MM.1S (cell line): ENCODE measurements around the gene MAST3.

Source experiments
- DNase-seq: peaks from one replicate; pipeline ENCODE4 v3.0.0-alpha.2; 2015
- H2AFZ ChIP-seq: fragments of 300-600 bp; sonication (generic); 2 replicates; pipeline ENCODE4 v1.6.0; 2016; ENCODE audit warnings: antibody characterized with exemption, low read length
- H3F3A ChIP-seq: fragments of 300-600 bp; sonication (generic); 2 replicates; pipeline ENCODE4 v1.6.1; 2016; ENCODE audit warnings: mild to moderate bottlenecking, antibody characterized with exemption, low read length, moderate library complexity, mixed read lengths; ENCODE audit not compliant: insufficient read depth
- H3K27ac ChIP-seq: fragments of 300-600 bp; sonication (generic); 2 replicates; pipeline ENCODE4 v1.5.1; 2016; ENCODE audit warnings: mild to moderate bottlenecking, low read length
- H3K27me3 ChIP-seq: fragments of 300-600 bp; sonication (generic); replicated peaks from 2 replicates; pipeline ENCODE4 v1.6.0; 2016; ENCODE audit warnings: low read length; ENCODE audit not compliant: insufficient read depth
- H3K36me3 ChIP-seq: fragments of 300-600 bp; sonication (generic); replicated peaks from 2 replicates; pipeline ENCODE4 v1.6.1; 2016; ENCODE audit warnings: mild to moderate bottlenecking, low read length, mixed read lengths; ENCODE audit not compliant: insufficient read depth
- H3K4me1 ChIP-seq: fragments of 300-600 bp; sonication (generic); 2 replicates; pipeline ENCODE4 v1.6.1; 2016; ENCODE audit warnings: low read length, mixed read lengths
- H3K4me2 ChIP-seq: fragments of 300-600 bp; sonication (generic); 2 replicates; pipeline ENCODE4 v1.6.0; 2016; ENCODE audit warnings: low read depth, low read length
- H3K4me3 ChIP-seq: fragments of 300-600 bp; sonication (generic); 2 replicates; pipeline ENCODE4 v1.5.1; 2016; ENCODE audit warnings: low read length, mixed read lengths
- H3K79me2 ChIP-seq: fragments of 300-600 bp; sonication (generic); 2 replicates; pipeline ENCODE4 v1.6.1; 2016; ENCODE audit warnings: mixed run types, low read length, mixed read lengths
- H3K9ac ChIP-seq: fragments of 300-600 bp; sonication (generic); 2 replicates; pipeline ENCODE4 v1.6.1; 2016; ENCODE audit warnings: low read length, mixed read lengths
- H3K9me2 ChIP-seq: fragments of 300-600 bp; sonication (generic); replicated peaks from 2 replicates; pipeline ENCODE4 v1.6.1; 2016; ENCODE audit warnings: mild to moderate bottlenecking, low read length, mixed read lengths; ENCODE audit not compliant: insufficient read depth
- H3K9me3 ChIP-seq: fragments of 300-600 bp; sonication (generic); replicated peaks from 2 replicates; pipeline ENCODE4 v1.6.1; 2016; ENCODE audit warnings: mild to moderate bottlenecking, low read length, mixed read lengths; ENCODE audit not compliant: insufficient read depth
- H4K20me1 ChIP-seq: fragments of 300-600 bp; sonication (generic); 2 replicates; pipeline ENCODE4 v1.6.1; 2016; ENCODE audit warnings: mild to moderate bottlenecking, low read length, moderate library complexity, mixed read lengths; ENCODE audit not compliant: insufficient read depth
- CTCF ChIP-seq: fragments of 300-600 bp; sonication (generic); IDR thresholded peaks from 2 replicates; pipeline ENCODE4 v1.5.1; 2016; ENCODE audit warnings: antibody characterized with exemption, low read length, mixed read lengths
- EZH2 ChIP-seq: fragments of 300-600 bp; sonication (generic); optimal IDR thresholded peaks from 2 replicates; pipeline ENCODE3; 2017; ENCODE audit warnings: low read depth, mild to moderate bottlenecking, antibody characterized with exemption, low read length, mixed read lengths
- EZH2phosphoT487 ChIP-seq: fragments of 300-600 bp; sonication (generic); IDR thresholded peaks from 2 replicates; pipeline ENCODE4 v1.6.1; 2018; ENCODE audit warnings: antibody characterized with exemption, low read length

MAST3 gene

DNA sequence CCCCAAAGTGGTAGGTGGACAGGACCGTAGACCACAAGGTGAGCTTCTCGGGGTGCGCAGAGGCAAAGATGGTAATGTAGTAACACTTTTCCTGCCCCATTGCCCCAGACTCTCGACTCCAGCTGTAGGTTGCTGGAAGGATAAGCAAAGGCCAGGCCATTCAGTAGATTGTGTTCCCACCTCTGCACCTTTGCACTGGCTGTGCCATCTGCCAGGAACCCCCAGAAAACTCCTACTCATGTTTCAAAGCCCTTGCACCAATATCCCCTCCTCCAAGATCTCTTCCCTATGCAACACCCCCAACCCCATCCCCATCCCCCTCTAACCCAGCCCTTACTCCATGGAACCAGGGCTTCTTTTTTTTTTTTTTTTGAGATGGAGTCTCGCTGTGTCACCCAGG lies 29.2 kb upstream of the MAST3 start:
- H3K9me3 ChIP-seq = no peaks in the 10 kb centered on the region
- H3K27me3 ChIP-seq = no peaks in the 10 kb centered on the region
- H4K20me1 ChIP-seq = no peaks in the 10 kb centered on the region
- H3K36me3 ChIP-seq = no peaks in the 10 kb centered on the region; the same call in 1 of the 2 replicates
- H3K4me3 ChIP-seq = no peak overlapping the region
- no peak overlapping the region for H3K27ac ChIP-seq
- H3K4me1 ChIP-seq = no peaks in the 10 kb centered on the region
- H3K9ac ChIP-seq = no peak overlapping the region
- TF ChIP-seq CTCF (no peak), EZH2 (no peak), EZH2phosphoT487 (no peak)
- no peak overlapping the region for H3K4me2 ChIP-seq
- no peaks in the 10 kb centered on the region for H3K79me2 ChIP-seq
- DNase-seq = no peak
- no peak overlapping the region for H2AFZ ChIP-seq
- H3K9me2 ChIP-seq = no peaks in the 10 kb centered on the region
- H3F3A ChIP-seq = no peaks in the 10 kb centered on the region

DNA sequence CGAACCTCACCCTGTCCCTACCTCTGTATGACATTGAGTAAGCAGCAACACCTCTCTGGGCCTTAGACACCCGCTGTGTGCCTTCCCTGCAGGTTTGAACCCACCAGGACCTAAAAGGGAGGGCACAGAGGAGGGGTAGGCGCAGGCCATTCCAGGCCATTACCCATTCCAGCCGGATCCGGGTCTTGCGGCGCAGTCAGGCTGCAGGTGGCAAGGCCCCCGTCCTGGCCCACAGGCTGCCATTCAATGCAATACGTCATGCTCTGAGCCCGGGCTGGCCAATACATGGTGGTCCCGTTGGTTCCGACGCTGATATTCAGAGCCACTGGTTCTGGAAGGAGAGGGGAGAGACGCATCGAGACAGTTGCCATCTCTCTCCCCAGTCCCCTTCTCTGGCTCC lies 28.2 kb upstream of the MAST3 start:
- no peak for DNase-seq
- H2AFZ ChIP-seq = no peak overlapping the region
- no peaks in the 10 kb centered on the region for H3K4me1 ChIP-seq
- no peaks in the 10 kb centered on the region for H3K9me2 ChIP-seq
- no peak overlapping the region for H3K4me2 ChIP-seq
- no peaks in the 10 kb centered on the region for H3K9me3 ChIP-seq
- H3K27me3 ChIP-seq = no peaks in the 10 kb centered on the region
- no peak overlapping the region for H3K9ac ChIP-seq
- H3K36me3 ChIP-seq = no peaks in the 10 kb centered on the region; the same call in 1 of the 2 replicates
- no peak for TF ChIP-seq EZH2phosphoT487
- TF ChIP-seq EZH2 = no peak
- no peak for TF ChIP-seq CTCF
- no peaks in the 10 kb centered on the region for H4K20me1 ChIP-seq
- no peaks in the 10 kb centered on the region for H3F3A ChIP-seq
- H3K4me3 ChIP-seq = no peak overlapping the region
- H3K27ac ChIP-seq = no peak overlapping the region
- H3K79me2 ChIP-seq = no peaks in the 10 kb centered on the region

- Histone ChIP-seq H3K79me2 (no peaks in the 10 kb centered on the region), H3K36me3 (no peaks in the 10 kb centered on the region; the same call in 1 of the 2 replicates), H3K9ac (no peak overlapping the region), H3K4me3 (no peak overlapping the region), H3K4me1 (no peaks in the 10 kb centered on the region), H3K9me2 (no peaks in the 10 kb centered on the region), H4K20me1 (no peaks in the 10 kb centered on the region), H3K27ac (no peak overlapping the region), H2AFZ (no peak overlapping the region), H3F3A (no peaks in the 10 kb centered on the region), H3K27me3 (no peaks in the 10 kb centered on the region), H3K4me2 (no peak overlapping the region), H3K9me3 (no peaks in the 10 kb centered on the region)
- DNase-seq = no peak
- TF ChIP-seq EZH2 = no peak
- TF ChIP-seq CTCF = no peak
- TF ChIP-seq EZH2phosphoT487 = no peak
Measured at GRCh38 chr19:18070181-18070580, 27.4 kb upstream of the MAST3 start.
